Lung (tissue), 12 donors: ENCODE data around the gene ARG2. TPM values are rescaled to one million over a fixed set of nuclear protein-coding genes. Genes with fewer than 3 reads are reported as not detected.

Experiments
- ATAC-seq: fragments of 200-7000 bp; cut with Tn5 transposase; one replicate; pipeline ENCODE4 v1.9.1; 2020; ENCODE audit warnings: moderate number of reproducible peaks; ENCODE audit not compliant: insufficient read depth, low FRiP score
- DNase-seq, 3 donors: peaks; one replicate each; pipeline ENCODE4 v3.0.0-alpha.2; 2013 to 2017
- H3K27ac ChIP-seq, 2 donors: one replicate each; pipeline ENCODE4 v1.5.1; 2013; ENCODE audit warnings: mild to moderate bottlenecking in 2 of 2, moderate library complexity in 2 of 2, control low read depth in 1 of 2, inconsistent platforms in 1 of 2, low read depth in 1 of 2, low read length in 1 of 2
- H3K27me3 ChIP-seq, 3 donors: one replicate each; pipeline ENCODE4 v1.5.1; 2013; ENCODE audit warnings: low read length in 2 of 3; ENCODE audit not compliant: control insufficient read depth in 3 of 3, insufficient read depth in 3 of 3
- H3K36me3 ChIP-seq, 4 donors: one replicate each; pipeline ENCODE4 v1.5.1; 2013; ENCODE audit warnings: low read length in 4 of 4, mild to moderate bottlenecking in 1 of 4, moderate library complexity in 1 of 4; ENCODE audit not compliant: control insufficient read depth in 4 of 4, insufficient read depth in 4 of 4
- H3K4me1 ChIP-seq, 5 donors: one replicate each; pipeline ENCODE4 v1.5.1; 2013; ENCODE audit warnings: low read length in 5 of 5, mild to moderate bottlenecking in 2 of 5, moderate library complexity in 1 of 5; ENCODE audit not compliant: control insufficient read depth in 5 of 5, insufficient read depth in 5 of 5
- H3K4me3 ChIP-seq: one replicate; pipeline ENCODE4 v1.5.1; 2013; ENCODE audit warnings: mild to moderate bottlenecking, control low read depth, moderate library complexity
- H3K9ac ChIP-seq, 2 donors: one replicate each; pipeline ENCODE4 v1.5.1; 2013; ENCODE audit warnings: low read length in 2 of 2, control low read depth in 1 of 2; ENCODE audit not compliant: insufficient read depth in 1 of 2
- H3K9me3 ChIP-seq, 4 donors: one replicate each; pipeline ENCODE4 v1.5.1; 2013; ENCODE audit warnings: low read length in 3 of 4, mild to moderate bottlenecking in 1 of 4, moderate library complexity in 1 of 4; ENCODE audit not compliant: control insufficient read depth in 4 of 4, insufficient read depth in 3 of 4
- CTCF ChIP-seq: IDR thresholded peaks from 2 replicates; pipeline ENCODE4 v1.5.1; 2012; ENCODE audit warnings: mild to moderate bottlenecking; ENCODE audit errors: control extremely low read depth, extremely low read depth
- WGBS, 2 donors: extraction: QIAGEN DNeasy Blood & Tissue Kit; methylation state at CpG; one replicate each; pipeline ENCODE4 v1.1.7; 2013; 5-methylcytosine and 5-hydroxymethylcytosine counted together
- polyA plus RNA-seq, 2 donors: library from polyadenylated mRNA; stranded (reverse); fragments of 200-250 nt; gene quantifications; one replicate each; pipeline ENCODE4 v1.2.1, GENCODE V29; 2013
- total RNA-seq, 2 donors: library from RNA; depleted of rRNA in 1 of 2; stranded (reverse); fragments of >200 nt in 1 of 2; gene quantifications; one replicate each; pipeline ENCODE4 v1.2.1, GENCODE V29; 2014 to 2021
- donor health status: control.
- donor health status: control.
- donor health status: Bipolar disorder and iron deficiency.
- donor health status: healthy.
- donor health status: DM: yes; HTN: yes; CAD: no.

ARG2 gene
- total and polyA plus RNA-seq, 4 donors, result 1.1 to 5.9 (median 5.0) TPM

- peaks cover 7 to 31% (median 16%) of the 10 kb centered on the region in 4 donors for H3K36me3 ChIP-seq
- H3K9ac ChIP-seq, result no peak overlapping the region
- 61 to 70% methylated on average over 3 of the region's 3 CpGs for WGBS, 2 donors
- TF ChIP-seq CTCF, result no peak
- no peaks in the 10 kb centered on the region for H3K4me1 ChIP-seq
- H3K9me3 ChIP-seq, result no peaks in the 10 kb centered on the region
- ATAC-seq, result no peak
- H3K27me3 ChIP-seq, result no peaks in the 10 kb centered on the region
- H3K27ac ChIP-seq, result no peak overlapping the region
- H3K4me3 ChIP-seq, result no peak overlapping the region
- no peak for DNase-seq
These were observed 60.4 kb downstream of the ARG2 start for GRCh38 chr14:67680121-67680602.

- TF ChIP-seq CTCF, result no peak
- ATAC-seq, result no peak
- H3K9me3 ChIP-seq, result no peaks in the 10 kb centered on the region
These were observed 61.2 kb downstream of the ARG2 start for GRCh38 chr14:67680941-67681340.

GRCh38 chr14:67683842-67684241 is 64.1 kb downstream of the ARG2 start:
- Histone ChIP-seq H3K36me3 (peaks cover 10 to 42% (median 21%) of the 10 kb centered on the region in 4 donors), H3K4me3 (no peak overlapping the region), H3K27ac (no peak overlapping the region), H3K4me1 (no peaks in the 10 kb centered on the region), H3K27me3 (no peaks in the 10 kb centered on the region), H3K9me3 (no peaks in the 10 kb centered on the region), H3K9ac (no peak overlapping the region)
- no peak for ATAC-seq
- DNase-seq, result no peak
- TF ChIP-seq CTCF, result no peak

More at GRCh38 chr14:67680941-67681340, 61.2 kb downstream of the ARG2 start:
- no peak overlapping the region for H3K27ac ChIP-seq
- H3K4me1 ChIP-seq, result no peaks in the 10 kb centered on the region
- H3K9ac ChIP-seq, result no peak overlapping the region
- H3K27me3 ChIP-seq, result no peaks in the 10 kb centered on the region
- H3K36me3 ChIP-seq, result peaks cover 11 to 39% (median 19%) of the 10 kb centered on the region in 4 donors
- no peak overlapping the region for H3K4me3 ChIP-seq
- no peak for DNase-seq
- WGBS, 2 donors, result 47 to 65% methylated on average over 2 of the region's 2 CpGs

GRCh38 chr14:67690011-67690410 is 70.3 kb downstream of the ARG2 start:
- peaks cover 28 to 56% (median 39%) of the 10 kb centered on the region in 4 donors for H3K36me3 ChIP-seq

More at GRCh38 chr14:67690011-67690410, 70.3 kb downstream of the ARG2 start:
- Histone ChIP-seq H3K4me3 (no peak overlapping the region), H3K9me3 (no peaks in the 10 kb centered on the region), H3K9ac (no peak overlapping the region), H3K4me1 (peaks cover 0 to 4% (median 0%) of the 10 kb centered on the region in 5 donors), H3K27me3 (no peaks in the 10 kb centered on the region), H3K27ac (no peak overlapping the region)
- TF ChIP-seq CTCF, result no peak
- WGBS, 2 donors, result 96 to 98% methylated on average over 4 of the region's 4 CpGs
- DNase-seq (no peak), ATAC-seq (no peak)
